Chondrocyte (in vitro differentiated cells): ENCODE results near the gene IKZF1. TPM values are rescaled to one million over a fixed set of nuclear protein-coding genes. Genes with fewer than 3 reads are reported as not detected.

Experiments
- DNase-seq: peaks from one replicate; pipeline ENCODE4 v3.0.0; 2021; ENCODE audit warnings: mixed read lengths, low spot score
- H3K27ac Mint-ChIP-seq: one replicate; pipeline ENCODE4 v1.8.0; 2021; ENCODE audit warnings: mild to moderate bottlenecking, moderate library complexity, mixed read lengths; ENCODE audit not compliant: unreplicated experiment
- H3K27me3 Mint-ChIP-seq: 2 replicates; pipeline ENCODE4 v1.8.0; 2021; ENCODE audit warnings: low read depth, mixed read lengths
- H3K36me3 Mint-ChIP-seq: 2 replicates; pipeline ENCODE4 v1.8.0; 2021; ENCODE audit warnings: low read depth, mixed read lengths
- H3K4me1 Mint-ChIP-seq: 2 replicates; pipeline ENCODE4 v1.8.0; 2021; ENCODE audit warnings: low read depth, mild to moderate bottlenecking, mixed read lengths
- H3K4me3 Mint-ChIP-seq: one replicate; pipeline ENCODE4 v1.8.0; 2021; ENCODE audit warnings: mild to moderate bottlenecking, moderate library complexity, mixed read lengths; ENCODE audit not compliant: unreplicated experiment
- H3K9me3 Mint-ChIP-seq: 2 replicates; pipeline ENCODE4 v1.8.0; 2021; ENCODE audit warnings: low read depth, mixed read lengths
- total RNA-seq: library from RNA; stranded (reverse); gene quantifications from 3 replicates; pipeline ENCODE4 v1.2.1, GENCODE V29; 2021
- TF ChIP-seq, protein P1 (sequence below): fragments of 200-600 bp; sonication (generic); IDR thresholded peaks from 2 replicates; pipeline ENCODE4 v1.5.0; 2021; ENCODE audit warnings: antibody characterized with exemption, mild to moderate bottlenecking, moderate library complexity

Gene IKZF1
- total RNA-seq, 1 donor from 2014 or later = not detected

DNA sequence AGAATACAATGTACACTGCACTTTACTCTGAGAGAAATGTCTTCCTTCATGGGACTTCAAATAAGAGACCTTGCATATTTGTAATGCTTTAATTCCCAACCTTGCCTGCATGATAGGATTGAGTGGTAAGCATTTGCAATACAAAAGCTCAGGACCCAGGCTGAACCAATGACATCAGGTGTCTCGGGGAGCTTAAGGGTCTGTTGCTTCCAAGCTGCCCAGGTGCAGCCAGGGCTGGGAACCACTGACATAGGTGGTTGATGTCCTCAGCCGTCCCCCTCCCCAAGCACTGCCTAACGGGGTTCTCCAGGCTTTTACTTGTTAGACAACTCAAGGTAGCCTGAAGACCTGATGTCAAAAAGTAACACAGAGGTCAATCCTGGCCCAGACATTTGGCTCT is 116.5 kb downstream of the IKZF1 start:
- TF ChIP-seq, protein P1, sequence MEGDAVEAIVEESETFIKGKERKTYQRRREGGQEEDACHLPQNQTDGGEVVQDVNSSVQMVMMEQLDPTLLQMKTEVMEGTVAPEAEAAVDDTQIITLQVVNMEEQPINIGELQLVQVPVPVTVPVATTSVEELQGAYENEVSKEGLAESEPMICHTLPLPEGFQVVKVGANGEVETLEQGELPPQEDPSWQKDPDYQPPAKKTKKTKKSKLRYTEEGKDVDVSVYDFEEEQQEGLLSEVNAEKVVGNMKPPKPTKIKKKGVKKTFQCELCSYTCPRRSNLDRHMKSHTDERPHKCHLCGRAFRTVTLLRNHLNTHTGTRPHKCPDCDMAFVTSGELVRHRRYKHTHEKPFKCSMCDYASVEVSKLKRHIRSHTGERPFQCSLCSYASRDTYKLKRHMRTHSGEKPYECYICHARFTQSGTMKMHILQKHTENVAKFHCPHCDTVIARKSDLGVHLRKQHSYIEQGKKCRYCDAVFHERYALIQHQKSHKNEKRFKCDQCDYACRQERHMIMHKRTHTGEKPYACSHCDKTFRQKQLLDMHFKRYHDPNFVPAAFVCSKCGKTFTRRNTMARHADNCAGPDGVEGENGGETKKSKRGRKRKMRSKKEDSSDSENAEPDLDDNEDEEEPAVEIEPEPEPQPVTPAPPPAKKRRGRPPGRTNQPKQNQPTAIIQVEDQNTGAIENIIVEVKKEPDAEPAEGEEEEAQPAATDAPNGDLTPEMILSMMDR = no peak
- Mint-ChIP-seq H3K36me3 (no peaks in the 10 kb centered on the region), H3K9me3 (no peaks in the 10 kb centered on the region), H3K27ac (no peak overlapping the region), H3K4me3 (no peak overlapping the region), H3K4me1 (no peaks in the 10 kb centered on the region), H3K27me3 (no peaks in the 10 kb centered on the region)
- no peak for DNase-seq

GRCh38 chr7:50422858-50423257 is 118.3 kb downstream of the IKZF1 start:
- H3K27ac Mint-ChIP-seq = no peak overlapping the region
- H3K9me3 Mint-ChIP-seq = no peaks in the 10 kb centered on the region
- no peak overlapping the region for H3K4me3 Mint-ChIP-seq
- TF ChIP-seq, protein P1 = no peak
- no peak for DNase-seq
- H3K27me3 Mint-ChIP-seq = no peaks in the 10 kb centered on the region
- no peaks in the 10 kb centered on the region for H3K4me1 Mint-ChIP-seq
- no peaks in the 10 kb centered on the region for H3K36me3 Mint-ChIP-seq

DNA sequence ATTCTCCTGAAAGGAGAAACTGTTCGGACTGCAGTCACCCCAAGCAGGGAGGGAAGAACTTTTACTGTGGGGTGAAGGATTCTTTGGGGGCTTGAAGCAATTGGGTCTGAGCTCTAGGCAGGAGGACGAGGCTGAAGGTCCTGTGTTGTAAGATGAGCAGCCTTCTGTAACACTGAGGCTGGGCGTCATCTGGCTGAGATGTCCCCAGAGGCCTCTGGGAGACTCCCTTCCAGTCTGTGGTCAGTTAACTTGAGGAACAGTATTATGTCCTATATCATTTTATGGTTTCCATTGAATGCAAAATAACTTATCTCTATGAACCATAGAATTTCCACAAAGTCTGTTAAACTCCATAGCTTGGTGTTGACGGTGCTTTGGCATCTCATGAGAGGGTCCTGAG is 119.3 kb downstream of the IKZF1 start:
- Mint-ChIP-seq H3K36me3 (no peaks in the 10 kb centered on the region), H3K9me3 (no peaks in the 10 kb centered on the region), H3K4me3 (no peak overlapping the region), H3K27me3 (no peaks in the 10 kb centered on the region), H3K4me1 (no peaks in the 10 kb centered on the region), H3K27ac (no peak overlapping the region)
- DNase-seq = no peak
- TF ChIP-seq, protein P1 = no peak

DNA sequence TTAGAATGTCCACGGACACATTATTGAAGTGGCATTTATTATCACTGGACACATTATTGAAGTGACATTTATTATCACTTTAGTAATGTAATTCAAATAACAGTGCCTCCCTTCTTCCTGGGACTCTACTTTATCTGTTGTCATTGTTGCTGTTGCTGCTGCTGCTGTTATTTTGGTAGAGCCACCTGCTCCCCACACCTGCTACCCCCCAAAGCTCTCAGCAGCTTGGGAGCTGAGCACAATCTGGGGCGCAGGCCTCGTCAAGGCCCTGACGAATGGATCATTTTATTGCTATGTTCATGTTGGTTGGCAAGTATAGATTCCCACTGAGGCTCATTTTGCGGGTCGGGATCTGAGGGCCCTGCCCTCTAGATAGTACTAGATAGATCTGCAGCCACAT is 120.8 kb downstream of the IKZF1 start:
- Mint-ChIP-seq H3K9me3 (no peaks in the 10 kb centered on the region), H3K4me3 (no peak overlapping the region), H3K36me3 (no peaks in the 10 kb centered on the region), H3K27me3 (no peaks in the 10 kb centered on the region), H3K27ac (no peak overlapping the region), H3K4me1 (no peaks in the 10 kb centered on the region)
- no peak for DNase-seq
- TF ChIP-seq, protein P1 = no peak

DNA sequence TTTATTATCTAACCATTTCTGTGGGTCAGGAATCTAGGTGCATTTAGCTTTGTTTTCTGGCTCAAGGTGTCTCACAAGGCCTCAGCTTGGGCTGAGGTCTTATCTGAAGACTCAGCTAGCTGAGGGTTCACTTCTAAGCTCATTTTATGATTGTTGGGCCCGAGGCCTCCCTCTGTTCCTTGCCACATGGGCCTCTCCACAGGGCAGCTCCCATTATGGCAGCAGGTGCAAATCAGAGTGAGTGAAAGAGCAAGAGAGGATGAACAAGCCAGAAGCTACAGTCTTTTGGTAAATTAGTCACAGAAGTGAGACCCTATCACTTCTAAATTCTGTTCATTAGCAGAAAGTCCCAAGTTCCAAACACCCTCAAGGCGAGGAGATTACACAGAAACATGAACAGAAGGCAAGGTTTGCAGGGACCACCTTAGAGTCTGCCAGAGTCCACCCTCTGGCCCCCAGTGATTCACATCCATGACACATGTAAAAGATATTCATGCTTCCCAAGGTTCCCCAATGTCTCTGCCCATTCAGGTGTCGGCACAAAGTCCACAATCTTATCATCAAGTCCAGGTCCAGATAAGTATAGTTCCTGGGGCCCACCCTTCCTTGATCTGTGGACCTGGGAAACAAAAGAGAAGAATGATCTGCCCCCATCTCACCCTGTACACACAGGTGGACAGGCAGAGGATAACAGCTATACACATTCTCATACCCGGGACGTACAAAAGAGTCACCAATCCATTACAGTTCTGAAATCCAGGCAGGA is 121.9 kb downstream of the IKZF1 start:
- no peaks in the 10 kb centered on the region for H3K27me3 Mint-ChIP-seq
- no peaks in the 10 kb centered on the region for H3K4me1 Mint-ChIP-seq
- H3K4me3 Mint-ChIP-seq = no peak overlapping the region
- H3K9me3 Mint-ChIP-seq = no peaks in the 10 kb centered on the region
- TF ChIP-seq, protein P1 = no peak
- H3K27ac Mint-ChIP-seq = no peak overlapping the region
- no peaks in the 10 kb centered on the region for H3K36me3 Mint-ChIP-seq
- no peak for DNase-seq
